Measurements from ENCODE around the gene QRICH1. TPM values are rescaled to one million over a fixed set of nuclear protein-coding genes. Genes with fewer than 3 reads are reported as not detected.

Gene QRICH1
- total and polyA plus RNA-seq, 7 donors = 21.5 to 83.9 (median 52.8) TPM

DNA sequence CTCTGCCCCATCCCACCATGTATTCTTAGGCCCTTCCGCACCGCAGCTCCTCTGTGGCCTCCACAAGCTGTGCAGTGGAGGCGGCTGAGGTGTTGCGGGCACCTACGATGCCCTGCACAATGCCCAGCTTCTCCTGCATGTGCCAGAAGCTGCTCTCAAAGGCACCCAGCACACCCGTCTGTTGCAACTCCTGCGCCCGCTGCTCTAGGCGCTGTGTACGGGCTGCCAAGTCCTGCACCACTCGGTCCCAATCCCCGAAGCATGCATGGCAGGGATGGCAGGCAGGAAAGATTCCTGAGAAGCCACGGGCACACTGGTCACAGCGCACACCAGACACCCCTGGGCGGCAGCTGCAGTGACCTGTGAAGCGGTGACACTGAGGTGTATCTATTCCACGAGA, 29.8 kb upstream of the QRICH1 start:
- peaks cover 13% of the 10 kb centered on the region for H3K4me1 ChIP-seq
- no peak for DNase-seq
- H3K36me3 ChIP-seq (ENCODE audit: insufficient read depth in 1 of 2, low read depth in 1 of 2) = peaks cover 0 to 76% of the 10 kb centered on the region in 2 donors
- H3K4me3 ChIP-seq = no peak overlapping the region
- WGBS, 3 donors = 89 to 96% (median 91%) methylated on average over 17 of the region's 17 CpGs
- H3K9me3 ChIP-seq = no peaks in the 10 kb centered on the region
- H3K27me3 ChIP-seq (ENCODE audit: insufficient read depth in 3 of 3, low read length in 2 of 3) = no peaks in the 10 kb centered on the region
- no peak for TF ChIP-seq CTCF (IDR thresholded peaks at IDR 0.05)
- ATAC-seq = no peak
- intact Hi-C loops (cut with DNase I) = loop anchor here in 1 of 2 donors (5.0 kb wide), 1 partner anchor 44 kb away; the partner anchor contains the start of gene CCDC71
- H3K27ac ChIP-seq = no peak overlapping the region

GRCh38 chr3:49122886-49123545, 29.1 kb upstream of the QRICH1 start:
- Histone ChIP-seq H3K4me3 (no peak overlapping the region), H3K27me3 (ENCODE audit: insufficient read depth in 3 of 3, low read length in 2 of 3) (no peaks in the 10 kb centered on the region), H3K4me1 (peaks cover 16% of the 10 kb centered on the region), H3K27ac (no peak overlapping the region), H3K36me3 (ENCODE audit: insufficient read depth in 1 of 2, low read depth in 1 of 2) (peaks cover 0 to 76% of the 10 kb centered on the region in 2 donors), H3K9me3 (no peaks in the 10 kb centered on the region)
- intact Hi-C loops (cut with DNase I) = loop anchor here in 1 of 2 donors (5.0 kb wide), 1 partner anchor 44 kb away; the partner anchor contains the start of gene CCDC71
- WGBS, 3 donors = 83 to 93% (median 89%) methylated on average over 17 of the region's 17 CpGs
- no peak for TF ChIP-seq CTCF (IDR thresholded peaks at IDR 0.05)
- DNase-seq (no peak), ATAC-seq (no peak)

- H3K27ac ChIP-seq = no peak overlapping the region
- ATAC-seq = no peak
- 80 to 85% (median 82%) methylated on average over 7 of the region's 7 CpGs for WGBS, 3 donors
- intact Hi-C loops (cut with DNase I) = loop anchor here in 1 of 2 donors (5.0 kb wide), 1 partner anchor 45 kb away; the partner anchor contains the start of gene CCDC71
- H3K27me3 ChIP-seq (ENCODE audit: insufficient read depth in 3 of 3, low read length in 2 of 3) = no peaks in the 10 kb centered on the region
- peaks cover 4 to 76% of the 10 kb centered on the region in 2 donors for H3K36me3 ChIP-seq (ENCODE audit: insufficient read depth in 1 of 2, low read depth in 1 of 2)
- no peak overlapping the region for H3K4me3 ChIP-seq
- no peak for TF ChIP-seq CTCF (IDR thresholded peaks at IDR 0.05)
- peaks cover 16% of the 10 kb centered on the region for H3K4me1 ChIP-seq
- no peak for DNase-seq
- no peaks in the 10 kb centered on the region for H3K9me3 ChIP-seq
These were observed 28.6 kb upstream of the QRICH1 start for GRCh38 chr3:49122451-49122850.

GRCh38 chr3:49122022-49122421, 28.2 kb upstream of the QRICH1 start:
- DNase-seq (no peak), ATAC-seq (no peak)
- intact Hi-C loops (cut with DNase I) = loop anchor here in 1 of 2 donors (5.0 kb wide), 1 partner anchor 45 kb away; the partner anchor contains the start of gene CCDC71
- Histone ChIP-seq H3K4me1 (peaks cover 16% of the 10 kb centered on the region), H3K9me3 (no peaks in the 10 kb centered on the region), H3K27ac (no peak overlapping the region), H3K4me3 (no peak overlapping the region), H3K27me3 (ENCODE audit: insufficient read depth in 3 of 3, low read length in 2 of 3) (no peaks in the 10 kb centered on the region), H3K36me3 (ENCODE audit: insufficient read depth in 1 of 2, low read depth in 1 of 2) (peaks cover 8 to 78% of the 10 kb centered on the region in 2 donors)
- 85 to 91% (median 87%) methylated on average over 12 of the region's 12 CpGs for WGBS, 3 donors
- TF ChIP-seq CTCF (IDR thresholded peaks at IDR 0.05) = no peak

All from psoas muscle (tissue), 8 donors.